Measurements from ENCODE around the gene TOMM7. TPM values are rescaled to one million over a fixed set of nuclear protein-coding genes. Genes with fewer than 3 reads are reported as not detected.

TOMM7 gene
- polyA plus RNA-seq, 1 donor (not counting 4 experiments of a cell fraction or from before 2014, with no cell fraction given), result 1,291 TPM

GRCh38 chr7:22856416-22856815 is 33.8 kb upstream of the TOMM7 start:
- peak overlapping the region; percentile 99 for H3K9ac ChIP-seq (ENCODE audit: control insufficient read depth, extremely low read depth, insufficient read depth, low read length)

GRCh38 chr7:22855049-22855392 is 32.4 kb upstream of the TOMM7 start:
- Histone ChIP-seq H3K4me1 (ENCODE audit: control insufficient read depth, extremely low read depth, insufficient read depth, low read length) (peaks cover 52% of the 10 kb centered on the region), H4K20me1 (ENCODE audit: control insufficient read depth, extremely low read depth, insufficient read depth, low read length) (no peaks in the 10 kb centered on the region), H3K27ac (ENCODE audit: control insufficient read depth, insufficient read depth, low read length) (peak overlapping the region; percentile 98), H3K79me2 (ENCODE audit: control insufficient read depth, insufficient read depth, low read length) (peaks cover 9% of the 10 kb centered on the region), H3K9me1 (ENCODE audit: control insufficient read depth, extremely low read depth, insufficient read depth, low read length) (no peaks in the 10 kb centered on the region), H3K9me3 (ENCODE audit: control insufficient read depth, low read depth, low read length) (no peaks in the 10 kb centered on the region), H3K36me3 (ENCODE audit: control insufficient read depth in 2 of 2, extremely low read depth in 1 of 2, insufficient read depth in 2 of 2, low read length in 2 of 2) (peaks cover 0 to 7% of the 10 kb centered on the region in 2 experiments), H3K4me2 (ENCODE audit: control insufficient read depth, extremely low read depth, insufficient read depth, low read depth, low read length) (peak overlapping the region; percentile 93), H3K9ac (ENCODE audit: control insufficient read depth, extremely low read depth, insufficient read depth, low read length) (peak overlapping the region; percentile 99), H2AFZ (ENCODE audit: control insufficient read depth, low read length) (no peak overlapping the region), H3K27me3 (ENCODE audit: control insufficient read depth, extremely low read depth, insufficient read depth, low read length) (no peaks in the 10 kb centered on the region), H3K4me3 (ENCODE audit: control insufficient read depth in 2 of 3, extremely low read depth in 1 of 3, insufficient read depth in 2 of 3, low read depth in 1 of 3, low read length in 3 of 3) (peak overlapping the region; percentile 79 to 92 (median 81))
- no peak for DNase-seq (ENCODE audit: low read depth, low spot score)
- FAIRE-seq, result no peak
- dilution Hi-C loops (cut with MboI; ENCODE audit: extremely low pct_ligation_motif_present, low sequenced_read_pairs), result no loop called here
- TF ChIP-seq EZH2 (IDR thresholded peaks at IDR 0.05; ENCODE audit: low read length) (no peak), CTCF (optimal IDR thresholded peaks at IDR 0.05 in 1 of 3, IDR thresholded peaks at IDR 0.05 in 1 of 3, conservative IDR thresholded peaks at IDR 0.05 in 1 of 3; ENCODE audit: extremely low read depth in 1 of 3, insufficient read depth in 2 of 3, low read length in 3 of 3) (no peak)

More at GRCh38 chr7:22856416-22856815, 33.8 kb upstream of the TOMM7 start:
- H3K4me3 ChIP-seq (ENCODE audit: control insufficient read depth in 2 of 3, extremely low read depth in 1 of 3, insufficient read depth in 2 of 3, low read depth in 1 of 3, low read length in 3 of 3), result peak overlapping the region; percentile 79 to 92 (median 81)
- no peak overlapping the region for H2AFZ ChIP-seq (ENCODE audit: control insufficient read depth, low read length)
- H3K4me1 ChIP-seq (ENCODE audit: control insufficient read depth, extremely low read depth, insufficient read depth, low read length), result peaks cover 58% of the 10 kb centered on the region
- DNase-seq (ENCODE audit: low read depth, low spot score) (no peak), FAIRE-seq (no peak)
- H3K79me2 ChIP-seq (ENCODE audit: control insufficient read depth, insufficient read depth, low read length), result peaks cover 9% of the 10 kb centered on the region
- H3K9me3 ChIP-seq (ENCODE audit: control insufficient read depth, low read depth, low read length), result no peaks in the 10 kb centered on the region
- TF ChIP-seq EZH2 (IDR thresholded peaks at IDR 0.05; ENCODE audit: low read length) (no peak), CTCF (optimal IDR thresholded peaks at IDR 0.05 in 1 of 3, IDR thresholded peaks at IDR 0.05 in 1 of 3, conservative IDR thresholded peaks at IDR 0.05 in 1 of 3; ENCODE audit: extremely low read depth in 1 of 3, insufficient read depth in 2 of 3, low read length in 3 of 3) (no peak)
- H3K27me3 ChIP-seq (ENCODE audit: control insufficient read depth, extremely low read depth, insufficient read depth, low read length), result no peaks in the 10 kb centered on the region
- H3K36me3 ChIP-seq (ENCODE audit: control insufficient read depth in 2 of 2, extremely low read depth in 1 of 2, insufficient read depth in 2 of 2, low read length in 2 of 2), result peaks cover 10 to 20% of the 10 kb centered on the region in 2 experiments
- peak overlapping the region; percentile 98 for H3K27ac ChIP-seq (ENCODE audit: control insufficient read depth, insufficient read depth, low read length)
- H3K4me2 ChIP-seq (ENCODE audit: control insufficient read depth, extremely low read depth, insufficient read depth, low read depth, low read length), result peak overlapping the region; percentile 93
- no peaks in the 10 kb centered on the region for H3K9me1 ChIP-seq (ENCODE audit: control insufficient read depth, extremely low read depth, insufficient read depth, low read length)
- H4K20me1 ChIP-seq (ENCODE audit: control insufficient read depth, extremely low read depth, insufficient read depth, low read length), result no peaks in the 10 kb centered on the region
- dilution Hi-C loops (cut with MboI; ENCODE audit: extremely low pct_ligation_motif_present, low sequenced_read_pairs), result no loop called here
